Measurements from ENCODE around the gene SGK2.
"Not testable (repeated sequence)": the region's sequence is repeated elsewhere in the genome, so short reads cannot be mapped to it uniquely, and the experiment has no call there.

The SGK2 gene

DNA sequence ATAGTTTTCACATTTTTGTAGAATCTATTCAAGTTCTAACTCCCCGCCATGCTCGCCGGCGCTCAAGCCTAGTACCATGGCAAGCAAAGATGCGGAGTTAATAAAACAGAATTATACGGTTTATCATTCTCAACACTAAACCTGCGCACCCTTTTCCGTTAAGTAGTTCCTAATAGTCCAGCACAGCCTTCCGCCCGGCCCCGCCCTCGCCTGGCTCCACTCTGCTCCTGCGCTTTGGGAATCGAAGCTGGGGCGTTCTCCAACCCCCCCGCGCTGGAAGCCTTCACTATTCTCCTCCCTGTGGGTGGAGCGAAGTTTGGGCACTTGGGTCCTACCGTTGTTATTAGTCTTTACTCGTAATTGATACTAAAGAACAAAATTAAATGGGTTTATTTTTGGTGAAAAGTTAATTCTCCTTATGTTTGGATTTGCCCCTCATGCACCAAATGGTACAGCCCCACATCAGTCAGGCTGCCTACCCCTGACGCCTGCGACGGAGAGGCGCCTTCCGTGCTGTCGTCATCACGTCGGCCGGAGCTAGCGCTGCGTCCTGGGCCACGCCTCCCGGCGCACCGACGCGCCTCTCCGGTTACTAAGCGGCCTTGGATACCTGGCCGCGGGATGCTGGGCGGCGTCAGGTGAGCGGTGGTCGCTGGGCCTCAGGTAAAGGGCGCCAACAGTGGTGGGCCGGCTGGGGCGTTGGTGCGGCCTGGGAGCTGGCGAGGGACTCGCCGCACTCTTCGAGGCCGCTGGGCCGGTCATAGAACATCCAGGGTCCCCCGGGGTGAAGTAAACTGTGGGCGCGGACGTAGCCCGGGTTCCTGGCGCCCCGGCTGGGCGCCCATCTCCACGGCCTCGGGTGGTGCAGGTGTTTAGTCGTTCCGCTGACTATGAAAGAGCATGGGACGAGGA is 31.8 kb downstream of the SGK2 start, which contains the start of gene IFT52:
Gene IFT52, plus strand, starts transcription at position 546 of the 912 bp plus-strand sequence. CDS start 3,762 bp downstream, outside the sequence.
- TF ChIP-seq, protein P1, sequence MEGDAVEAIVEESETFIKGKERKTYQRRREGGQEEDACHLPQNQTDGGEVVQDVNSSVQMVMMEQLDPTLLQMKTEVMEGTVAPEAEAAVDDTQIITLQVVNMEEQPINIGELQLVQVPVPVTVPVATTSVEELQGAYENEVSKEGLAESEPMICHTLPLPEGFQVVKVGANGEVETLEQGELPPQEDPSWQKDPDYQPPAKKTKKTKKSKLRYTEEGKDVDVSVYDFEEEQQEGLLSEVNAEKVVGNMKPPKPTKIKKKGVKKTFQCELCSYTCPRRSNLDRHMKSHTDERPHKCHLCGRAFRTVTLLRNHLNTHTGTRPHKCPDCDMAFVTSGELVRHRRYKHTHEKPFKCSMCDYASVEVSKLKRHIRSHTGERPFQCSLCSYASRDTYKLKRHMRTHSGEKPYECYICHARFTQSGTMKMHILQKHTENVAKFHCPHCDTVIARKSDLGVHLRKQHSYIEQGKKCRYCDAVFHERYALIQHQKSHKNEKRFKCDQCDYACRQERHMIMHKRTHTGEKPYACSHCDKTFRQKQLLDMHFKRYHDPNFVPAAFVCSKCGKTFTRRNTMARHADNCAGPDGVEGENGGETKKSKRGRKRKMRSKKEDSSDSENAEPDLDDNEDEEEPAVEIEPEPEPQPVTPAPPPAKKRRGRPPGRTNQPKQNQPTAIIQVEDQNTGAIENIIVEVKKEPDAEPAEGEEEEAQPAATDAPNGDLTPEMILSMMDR (IDR thresholded peaks at IDR 0.05; ENCODE audit: low read depth, low read length, missing control alignments), result no peak
- H3K4me3 ChIP-seq (replicated peaks; ENCODE audit: low read depth, low read length), result peak within 1 kb of the TSS; percentile 87
- peak; percentile 64 for DNase-seq (ENCODE audit: extremely low read depth, low read depth)

DNA sequence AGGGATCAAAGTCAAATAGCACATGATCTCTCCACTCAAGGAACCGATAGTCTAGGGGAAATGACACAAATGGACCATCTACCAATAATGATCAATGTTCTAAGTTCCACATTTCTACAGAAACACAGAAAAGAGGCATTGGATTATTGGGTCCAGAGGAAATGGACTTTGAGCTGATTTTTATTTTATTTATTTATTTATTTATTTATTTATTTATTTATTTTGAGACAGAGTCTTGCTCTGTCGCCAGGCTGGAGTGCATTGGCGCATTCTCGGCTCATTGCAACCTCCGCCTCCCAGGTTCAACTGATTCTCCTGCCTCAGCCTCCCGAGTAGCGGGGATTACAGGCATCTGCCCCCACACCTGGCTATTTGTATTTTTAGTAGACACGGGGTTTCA is 43.1 kb downstream of the SGK2 start:
- H3K4me3 ChIP-seq (replicated peaks; ENCODE audit: low read depth, low read length); DNase-seq (ENCODE audit: extremely low read depth, low read depth): not testable (repeated sequence)

DNA sequence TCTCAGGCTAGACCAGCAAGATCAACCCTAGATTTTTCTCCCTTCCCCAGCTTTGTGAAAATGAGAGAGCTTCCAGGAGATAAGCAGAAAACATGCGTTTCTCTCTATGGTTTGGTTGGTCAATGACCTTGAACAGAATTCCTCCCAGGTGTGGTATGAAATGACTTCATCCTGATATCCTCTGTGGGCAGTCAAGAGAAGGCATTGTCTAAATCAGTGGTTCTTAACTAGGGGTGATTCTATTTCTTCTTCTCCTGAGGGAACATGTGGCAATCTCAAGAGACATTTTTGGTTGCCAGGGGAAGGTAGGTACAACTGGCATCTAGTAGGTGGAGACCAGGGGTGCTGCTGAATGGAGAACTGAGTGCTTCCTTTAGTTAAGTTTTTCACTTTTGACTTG is 44.3 kb downstream of the SGK2 start:
- DNase-seq (ENCODE audit: extremely low read depth, low read depth), result no peak
- TF ChIP-seq, protein P1 (IDR thresholded peaks at IDR 0.05; ENCODE audit: low read depth, low read length, missing control alignments), result no peak
- H3K4me3 ChIP-seq (replicated peaks; ENCODE audit: low read depth, low read length), result no peak overlapping the region

DNA sequence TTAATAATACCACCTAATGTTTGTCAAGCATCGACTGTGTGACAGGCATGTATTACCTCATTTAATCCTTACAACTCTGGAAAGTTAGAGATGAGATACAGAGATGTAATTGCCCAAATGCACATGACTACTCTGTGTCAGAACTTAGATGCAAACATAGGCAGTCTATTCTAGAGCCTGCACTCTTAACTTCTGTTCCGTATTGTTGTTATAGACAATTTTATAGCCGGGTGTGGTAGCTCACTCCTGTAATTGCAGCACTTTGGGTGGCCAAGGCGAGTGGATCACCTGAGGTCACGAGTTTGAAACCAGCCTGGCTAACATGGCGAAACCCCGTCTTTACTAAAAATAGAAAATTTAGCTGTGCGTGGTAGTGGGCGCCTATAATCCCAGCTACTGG is 46.9 kb downstream of the SGK2 start:
- no peak for DNase-seq (ENCODE audit: extremely low read depth, low read depth)
- TF ChIP-seq, protein P1 (IDR thresholded peaks at IDR 0.05; ENCODE audit: low read depth, low read length, missing control alignments), result no peak
- no peak overlapping the region for H3K4me3 ChIP-seq (replicated peaks; ENCODE audit: low read depth, low read length)

DNA sequence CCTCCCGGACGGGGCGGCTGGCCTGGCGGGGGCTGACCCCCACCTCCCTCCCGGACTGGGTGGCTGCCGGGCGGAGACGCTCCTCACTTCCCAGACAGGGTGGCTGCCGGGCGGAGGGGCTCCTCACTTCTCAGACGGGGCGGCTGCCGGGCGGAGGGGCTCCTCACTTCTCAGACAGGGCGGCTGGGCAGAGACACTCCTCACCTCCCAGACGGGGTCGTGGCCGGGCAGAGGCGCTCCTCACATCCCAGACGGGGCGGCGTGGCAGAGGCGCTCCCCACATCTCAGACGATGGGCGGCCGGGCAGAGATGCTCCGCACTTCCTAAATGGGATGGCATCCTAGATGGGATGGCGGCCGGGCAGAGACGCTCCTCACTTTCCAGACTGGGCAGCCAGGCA is 48.5 kb downstream of the SGK2 start:
- H3K4me3 ChIP-seq (replicated peaks; ENCODE audit: low read depth, low read length); DNase-seq (ENCODE audit: extremely low read depth, low read depth): not testable (repeated sequence)

DNA sequence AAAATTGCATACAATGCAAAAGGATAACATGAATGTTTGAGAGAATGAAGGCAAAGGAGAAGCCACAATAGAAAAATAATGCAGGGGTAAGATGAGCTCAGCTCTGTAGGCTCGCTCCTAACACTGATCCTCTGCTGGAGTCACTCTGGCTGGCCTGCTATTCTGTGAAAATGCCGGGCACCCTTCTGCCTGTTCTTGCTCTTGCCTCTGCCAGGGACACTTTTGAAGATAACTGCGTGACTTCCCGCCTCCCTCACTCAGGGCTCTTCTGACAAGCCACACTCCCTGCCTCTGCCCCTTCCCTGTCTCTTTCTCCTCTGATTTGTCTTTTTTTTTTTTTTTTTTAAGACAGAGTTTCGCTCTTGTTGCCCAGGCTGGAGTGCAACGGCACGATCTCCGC is 72.8 kb downstream of the SGK2 start:
- TF ChIP-seq, protein P1 (IDR thresholded peaks at IDR 0.05; ENCODE audit: low read depth, low read length, missing control alignments), result no peak

More for the DNA sequence above, 72.8 kb downstream of the SGK2 start:
- H3K4me3 ChIP-seq (replicated peaks; ENCODE audit: low read depth, low read length), result no peak overlapping the region
- DNase-seq (ENCODE audit: extremely low read depth, low read depth), result no peak

Data from HFF-Myc (cell line).